Mucosa of rectum (tissue), 2 donors: ENCODE data around the gene LITAF.

Experiments
- H3K27ac ChIP-seq, 2 donors: one replicate each; pipeline ENCODE4 v1.7.0; 2013; ENCODE audit warnings: inconsistent platforms in 2 of 2, low read depth in 2 of 2, low read length in 2 of 2
- H3K27me3 ChIP-seq, 2 donors: one replicate each; pipeline ENCODE4 v1.7.0; 2013; ENCODE audit warnings: low read length in 2 of 2; ENCODE audit not compliant: control insufficient read depth in 2 of 2, insufficient read depth in 2 of 2
- H3K36me3 ChIP-seq, 2 donors: one replicate each; pipeline ENCODE4 v1.7.0; 2013; ENCODE audit warnings: low read length in 2 of 2; ENCODE audit not compliant: control insufficient read depth in 2 of 2, insufficient read depth in 2 of 2
- H3K4me1 ChIP-seq, 2 donors: one replicate each; pipeline ENCODE4 v1.7.0; 2013; ENCODE audit warnings: low read length in 2 of 2, mild to moderate bottlenecking in 1 of 2; ENCODE audit not compliant: control insufficient read depth in 2 of 2, insufficient read depth in 2 of 2
- H3K4me3 ChIP-seq, 2 donors: one replicate each; pipeline ENCODE4 v1.7.0; 2013; ENCODE audit warnings: low read length in 2 of 2
- H3K9ac ChIP-seq, 2 donors: one replicate each; pipeline ENCODE4 v1.7.0; 2013; ENCODE audit warnings: low read length in 2 of 2, low read depth in 1 of 2, mild to moderate bottlenecking in 1 of 2
- H3K9me3 ChIP-seq, 2 donors: one replicate each; pipeline ENCODE4 v1.7.0; 2013; ENCODE audit warnings: low read length in 2 of 2; ENCODE audit not compliant: control insufficient read depth in 2 of 2
- donor health status: healthy.
- donor health status: Normal muscosa, but diverticular disease.

LITAF gene

DNA sequence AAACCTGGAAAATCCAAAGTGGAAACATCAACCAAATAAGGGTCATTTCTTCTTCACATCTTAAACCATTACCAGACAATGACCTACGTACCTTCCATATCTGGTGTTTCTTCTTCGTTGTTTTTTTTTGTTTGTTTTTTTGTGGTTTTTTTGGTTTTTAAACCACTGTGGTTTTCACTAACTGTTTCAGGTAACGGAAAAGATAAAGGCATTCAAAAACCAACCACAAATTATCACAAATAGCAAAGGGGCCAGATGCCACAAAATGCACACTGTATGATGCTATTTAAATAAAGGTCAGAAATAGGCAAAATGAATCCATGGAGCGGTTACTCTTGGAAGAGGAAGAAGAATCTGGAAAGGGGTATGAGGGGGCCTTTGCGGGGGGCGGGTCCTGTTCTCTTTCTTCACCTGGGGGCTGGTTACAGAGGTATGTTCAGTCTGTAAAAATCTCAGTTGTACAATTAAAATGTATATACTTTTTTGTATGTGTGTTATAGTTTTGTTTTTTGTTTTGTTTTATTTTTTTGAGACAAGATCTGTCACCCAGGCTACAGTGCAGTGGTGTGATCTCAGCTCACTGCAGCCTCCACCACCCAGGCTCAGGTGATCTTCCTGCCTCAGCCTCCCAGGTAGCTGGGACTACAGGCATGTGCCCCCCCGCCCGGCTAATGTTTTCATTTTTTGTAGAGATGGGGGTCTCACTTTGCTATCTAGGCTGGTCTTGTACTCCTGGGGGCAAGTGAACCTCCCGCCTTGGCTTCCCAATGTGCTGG is 29.6 kb downstream of the LITAF start:
- Histone ChIP-seq H3K36me3 (peaks cover 27 to 43% of the 10 kb centered on the region in 2 donors), H3K27me3 (no peaks in the 10 kb centered on the region), H3K27ac (no peak overlapping the region), H3K9me3 (peaks cover 0 to 4% of the 10 kb centered on the region in 2 donors), H3K4me1 (peaks cover 5% of the 10 kb centered on the region in 2 donors), H3K9ac (no peak overlapping the region), H3K4me3 (no peak overlapping the region)

DNA sequence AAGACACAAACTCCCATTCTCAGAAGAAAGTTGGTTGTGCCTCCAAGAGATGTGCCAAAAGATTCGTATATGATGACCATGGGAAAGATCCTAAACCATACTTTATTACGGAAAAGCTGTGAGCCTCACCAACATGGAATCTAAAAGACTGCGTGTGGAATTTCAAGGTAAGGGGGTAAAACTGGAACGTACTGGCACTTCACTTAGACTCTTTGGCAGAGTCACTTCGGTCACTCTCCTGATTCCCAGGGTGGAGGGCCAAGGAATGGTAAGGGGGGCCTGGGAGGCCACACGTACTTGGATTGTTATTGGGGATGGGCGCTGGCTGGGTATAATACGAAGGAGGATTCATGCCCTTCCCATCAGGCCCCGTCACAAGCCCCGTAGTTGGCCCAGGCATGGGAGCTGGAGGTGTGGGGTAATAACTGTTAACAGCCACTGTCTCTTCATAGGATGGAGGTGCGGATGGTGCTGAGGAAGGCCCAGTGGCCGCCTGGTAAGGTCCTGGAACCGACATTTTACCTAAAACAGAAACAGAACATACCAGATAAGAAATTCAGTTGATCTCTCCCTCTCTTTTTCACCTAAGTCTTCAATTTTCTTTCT is 30.4 kb downstream of the LITAF start:
- no peak overlapping the region for H3K27ac ChIP-seq
- no peaks in the 10 kb centered on the region for H3K27me3 ChIP-seq
- H3K4me1 ChIP-seq: peaks cover 5% of the 10 kb centered on the region in 2 donors
- H3K4me3 ChIP-seq: no peak overlapping the region
- no peak overlapping the region for H3K9ac ChIP-seq
- peaks cover 0 to 4% of the 10 kb centered on the region in 2 donors for H3K9me3 ChIP-seq
- H3K36me3 ChIP-seq: peaks cover 32 to 45% of the 10 kb centered on the region in 2 donors

DNA sequence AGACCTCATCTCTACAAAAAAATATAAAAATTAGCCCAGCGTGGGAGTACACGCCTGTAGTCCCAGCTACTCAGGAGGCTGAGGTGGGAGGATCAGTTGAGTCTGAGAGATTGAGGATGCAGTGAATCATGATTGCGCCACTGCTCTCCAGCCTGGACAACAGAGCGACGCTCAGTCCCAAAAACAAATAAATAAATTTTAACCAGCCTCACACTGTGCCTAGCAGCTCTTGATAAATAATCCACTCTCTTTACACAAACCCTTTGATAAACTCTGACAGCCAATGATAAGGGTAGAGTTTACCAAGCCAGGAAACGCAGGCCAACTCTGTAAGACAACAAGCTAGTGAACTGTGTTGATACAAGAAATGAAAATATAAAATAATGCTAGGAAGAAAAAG is 32.7 kb downstream of the LITAF start:
- no peak overlapping the region for H3K27ac ChIP-seq
- H3K4me3 ChIP-seq: no peak overlapping the region
- peaks cover 0 to 4% of the 10 kb centered on the region in 2 donors for H3K9me3 ChIP-seq
- H3K4me1 ChIP-seq: peaks cover 5% of the 10 kb centered on the region in 2 donors
- peaks cover 52 to 64% of the 10 kb centered on the region in 2 donors for H3K36me3 ChIP-seq
- H3K27me3 ChIP-seq: no peaks in the 10 kb centered on the region
- H3K9ac ChIP-seq: no peak overlapping the region

DNA sequence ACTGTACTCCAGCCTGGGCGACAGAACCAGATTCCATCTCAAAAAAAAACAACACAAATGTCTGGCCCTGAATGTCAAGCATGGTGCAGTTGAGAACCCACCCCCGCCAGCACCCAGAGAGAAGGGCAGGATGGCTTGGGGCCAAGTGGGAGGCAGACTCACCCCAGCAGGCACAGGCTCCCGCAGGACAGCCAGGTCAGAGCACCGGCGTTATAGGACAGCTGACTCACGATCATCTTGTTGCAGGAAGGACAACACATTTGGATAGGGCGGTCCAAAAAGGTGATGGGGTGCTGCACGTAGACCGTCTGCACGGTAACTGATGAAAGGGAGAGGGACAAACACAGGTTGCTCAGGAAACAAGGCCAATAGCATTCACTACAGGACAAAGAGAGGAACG is 33.3 kb downstream of the LITAF start:
- no peak overlapping the region for H3K27ac ChIP-seq
- H3K9ac ChIP-seq: no peak overlapping the region

DNA sequence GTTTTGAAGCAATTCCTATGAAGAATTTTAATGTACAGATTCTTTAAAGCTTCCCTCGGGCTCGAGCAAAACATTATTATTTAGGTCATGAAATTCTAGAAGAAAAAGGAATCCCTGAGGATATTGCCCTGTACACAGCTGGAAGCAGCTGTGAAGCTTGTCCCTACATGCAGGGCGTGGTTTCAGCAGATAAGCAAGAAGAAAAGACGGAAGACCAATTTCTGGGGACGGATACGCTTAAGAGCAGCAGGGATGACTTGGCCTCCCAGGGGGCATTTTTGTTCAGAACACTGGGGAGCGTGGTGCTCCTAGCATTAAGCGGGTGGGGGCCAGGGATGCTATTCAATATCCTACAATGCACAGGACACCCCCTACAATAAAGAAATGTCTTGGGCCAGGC is 34.3 kb downstream of the LITAF start:
- Histone ChIP-seq H3K4me1 (no peaks in the 10 kb centered on the region), H3K27ac (no peak overlapping the region), H3K36me3 (peaks cover 63 to 77% of the 10 kb centered on the region in 2 donors), H3K4me3 (no peak overlapping the region), H3K27me3 (no peaks in the 10 kb centered on the region), H3K9ac (no peak overlapping the region), H3K9me3 (peaks cover 0 to 4% of the 10 kb centered on the region in 2 donors)

More for the DNA sequence above, 33.3 kb downstream of the LITAF start:
- Histone ChIP-seq H3K4me3 (no peak overlapping the region), H3K36me3 (peaks cover 57 to 68% of the 10 kb centered on the region in 2 donors), H3K27me3 (no peaks in the 10 kb centered on the region), H3K4me1 (peaks cover 5% of the 10 kb centered on the region in 2 donors), H3K9me3 (peaks cover 0 to 4% of the 10 kb centered on the region in 2 donors)

DNA sequence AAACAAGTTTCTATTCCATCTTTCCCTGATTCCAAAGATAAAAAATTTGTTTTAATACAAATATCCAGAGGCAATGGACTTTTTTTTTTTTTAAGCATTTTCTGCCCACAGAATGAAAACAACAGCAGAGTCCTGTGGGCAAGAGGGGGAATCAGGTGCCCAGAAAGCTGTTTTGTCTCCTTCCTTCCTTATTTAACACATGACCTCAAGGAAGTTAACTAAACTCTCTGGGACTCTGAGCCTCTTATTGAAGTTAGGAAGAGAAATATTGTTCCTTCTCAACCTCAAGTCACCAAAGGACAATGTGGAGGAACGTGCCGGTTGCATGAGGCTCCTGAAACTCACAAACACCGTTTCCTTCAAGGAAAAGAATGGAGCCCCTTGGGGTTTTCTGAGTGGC is 34.9 kb downstream of the LITAF start:
- peak overlapping the region in 1 of 2 donors; percentile 16 for H3K27ac ChIP-seq
- no peaks in the 10 kb centered on the region for H3K27me3 ChIP-seq
- H3K36me3 ChIP-seq: peaks cover 63 to 79% of the 10 kb centered on the region in 2 donors
- H3K9me3 ChIP-seq: peaks cover 0 to 4% of the 10 kb centered on the region in 2 donors
- H3K9ac ChIP-seq: no peak overlapping the region
- H3K4me1 ChIP-seq: no peaks in the 10 kb centered on the region
- no peak overlapping the region for H3K4me3 ChIP-seq

DNA sequence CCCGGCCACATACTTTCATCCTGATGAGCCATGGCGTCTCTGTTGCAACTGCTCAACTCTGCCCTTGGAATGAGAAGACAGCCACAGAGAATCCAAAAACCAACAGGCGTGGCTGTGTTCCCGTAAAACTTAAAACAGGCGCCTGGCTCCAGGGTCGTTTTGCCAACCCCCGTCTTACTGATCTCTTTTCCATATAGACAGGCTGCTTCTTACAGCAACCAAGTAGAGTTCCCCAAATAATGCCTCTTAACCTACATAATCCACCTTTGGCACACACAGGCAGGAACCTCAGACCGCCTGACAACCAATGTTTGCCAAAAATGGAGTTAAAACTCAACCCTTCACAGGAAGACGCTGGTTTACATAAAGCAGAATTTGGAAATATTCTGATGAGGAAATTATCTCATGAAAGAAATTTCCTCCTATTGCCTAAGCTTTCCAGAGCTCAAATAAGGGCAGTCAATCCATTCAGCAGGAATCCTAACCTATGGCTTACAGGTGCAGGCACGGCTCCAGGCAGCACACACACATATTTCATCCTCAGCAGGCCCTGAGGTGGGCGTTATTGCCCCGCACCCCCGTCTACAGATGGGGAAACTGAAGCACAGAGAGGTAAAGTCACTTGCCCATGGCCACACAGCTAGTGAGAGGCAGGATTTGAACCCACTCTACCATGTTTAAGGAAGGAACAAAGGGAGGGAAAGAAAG is 35.8 kb downstream of the LITAF start:
- no peaks in the 10 kb centered on the region for H3K9me3 ChIP-seq
- peak overlapping the region; percentile 48 to 51 for H3K27ac ChIP-seq
- peaks cover 57 to 72% of the 10 kb centered on the region in 2 donors for H3K36me3 ChIP-seq
- H3K4me1 ChIP-seq: no peaks in the 10 kb centered on the region
- H3K9ac ChIP-seq: no peak overlapping the region
- H3K27me3 ChIP-seq: no peaks in the 10 kb centered on the region
- H3K4me3 ChIP-seq: no peak overlapping the region

DNA sequence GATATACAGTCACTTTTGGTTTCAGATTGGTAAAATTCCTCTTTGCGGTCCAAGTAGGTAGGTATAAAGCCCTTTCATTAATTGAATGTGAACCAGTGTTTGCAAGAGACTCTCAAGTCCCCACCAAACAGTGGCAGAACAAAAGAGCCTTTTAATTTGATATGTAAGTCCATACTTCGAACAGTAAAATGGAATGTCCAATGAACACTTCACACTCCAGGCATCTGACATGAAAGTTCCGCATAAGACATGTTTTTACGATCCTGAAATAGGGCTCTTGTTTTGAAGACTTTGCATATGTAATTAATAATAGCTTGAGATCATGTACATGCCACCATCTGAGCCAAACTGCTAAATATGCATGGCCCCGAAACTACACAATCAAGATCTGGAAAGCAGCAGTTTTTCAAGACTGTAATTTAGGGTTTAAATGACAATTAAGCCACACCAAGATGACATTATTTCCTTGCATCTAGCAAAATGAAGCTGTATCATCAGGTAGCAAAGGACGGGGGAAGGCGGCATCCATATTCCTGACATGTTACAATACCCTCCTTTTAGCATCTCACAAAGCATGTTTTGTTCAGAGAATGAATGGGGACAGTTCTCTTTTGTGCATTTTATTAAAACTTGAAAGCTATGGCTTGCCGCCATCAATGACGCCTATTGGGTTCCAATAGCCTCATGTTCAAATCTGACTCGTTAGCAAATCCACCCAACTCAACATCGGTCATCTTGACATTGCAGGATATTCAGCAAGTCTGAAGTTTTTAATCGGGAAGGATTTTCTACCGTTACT is 39.4 kb downstream of the LITAF start:
- no peaks in the 10 kb centered on the region for H3K27me3 ChIP-seq
- no peak overlapping the region for H3K9ac ChIP-seq
- H3K4me1 ChIP-seq: no peaks in the 10 kb centered on the region
- H3K36me3 ChIP-seq: peaks cover 36 to 43% of the 10 kb centered on the region in 2 donors
- H3K9me3 ChIP-seq: no peaks in the 10 kb centered on the region
- peak overlapping the region in 1 of 2 donors; percentile 57 for H3K27ac ChIP-seq
- no peak overlapping the region for H3K4me3 ChIP-seq

DNA sequence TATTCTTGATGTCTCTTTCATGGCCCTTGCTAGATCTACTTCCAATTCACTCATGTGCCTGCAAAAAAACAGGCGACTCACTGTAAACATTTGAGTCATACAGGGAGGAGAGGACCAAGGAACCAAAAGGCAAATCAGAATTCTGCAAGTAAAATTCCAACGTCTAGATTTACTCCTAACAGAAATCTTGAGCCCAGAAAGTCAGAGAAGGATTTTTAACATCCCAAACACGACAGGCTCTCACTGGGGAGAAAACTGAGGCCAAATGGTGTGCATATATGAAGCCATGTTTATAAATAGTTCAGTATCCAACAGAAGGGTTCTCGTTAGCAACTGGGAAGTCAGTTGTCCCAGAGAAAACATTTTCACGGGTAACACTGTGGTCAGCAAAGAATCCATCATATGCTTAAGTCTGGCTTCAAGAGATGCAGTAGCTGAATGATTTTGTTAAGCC is 40.1 kb downstream of the LITAF start:
- Histone ChIP-seq H3K9ac (no peak overlapping the region), H3K4me3 (no peak overlapping the region), H3K27me3 (no peaks in the 10 kb centered on the region), H3K9me3 (no peaks in the 10 kb centered on the region), H3K4me1 (no peaks in the 10 kb centered on the region), H3K27ac (peak overlapping the region in 1 of 2 donors; percentile 57), H3K36me3 (peaks cover 33 to 40% of the 10 kb centered on the region in 2 donors)
